Measurements from ENCODE around the gene PLA2G10.
"Not testable (repeated sequence)": the region's sequence is repeated elsewhere in the genome, so short reads cannot be mapped to it uniquely, and the experiment has no call there.

The PLA2G10 gene

GRCh38 chr16:14667347-14668266 lies 26.5 kb downstream of the PLA2G10 start:
- no peak for DNase-seq (ENCODE audit: low read depth in 1 of 2, low spot score in 1 of 2)

GRCh38 chr16:14658063-14658462 lies 36.0 kb downstream of the PLA2G10 start:
- no peak for DNase-seq (ENCODE audit: low read depth in 1 of 2, low spot score in 1 of 2)

GRCh38 chr16:14652726-14653125 lies 41.4 kb downstream of the PLA2G10 start:
- no peak for DNase-seq (ENCODE audit: low read depth in 1 of 2, low spot score in 1 of 2)

GRCh38 chr16:14650629-14651028 lies 43.5 kb downstream of the PLA2G10 start:
- DNase-seq (ENCODE audit: low read depth in 1 of 2, low spot score in 1 of 2) = no peak

GRCh38 chr16:14649816-14650215 lies 44.3 kb downstream of the PLA2G10 start:
- DNase-seq (ENCODE audit: low read depth in 1 of 2, low spot score in 1 of 2) = no peak

- DNase-seq (ENCODE audit: low read depth in 1 of 2, low spot score in 1 of 2) = no peak
Observed at GRCh38 chr16:14641926-14642325, 52.2 kb downstream of the PLA2G10 start.

GRCh38 chr16:14641206-14641605 lies 52.9 kb downstream of the PLA2G10 start:
- no peak for DNase-seq (ENCODE audit: low read depth in 1 of 2, low spot score in 1 of 2)

GRCh38 chr16:14640538-14640937 lies 53.6 kb downstream of the PLA2G10 start:
- DNase-seq (ENCODE audit: low read depth in 1 of 2, low spot score in 1 of 2) = no peak

GRCh38 chr16:14636951-14637240 lies 57.2 kb downstream of the PLA2G10 start:
- not testable (repeated sequence) for DNase-seq (ENCODE audit: low read depth in 1 of 2, low spot score in 1 of 2)

- not testable (repeated sequence) for DNase-seq (ENCODE audit: low read depth in 1 of 2, low spot score in 1 of 2)
Observed at GRCh38 chr16:14636179-14636950, 57.7 kb downstream of the PLA2G10 start.

GRCh38 chr16:14635395-14636165 lies 58.5 kb downstream of the PLA2G10 start:
- no peak for DNase-seq (ENCODE audit: low read depth in 1 of 2, low spot score in 1 of 2)

GRCh38 chr16:14634389-14634725 lies 59.8 kb downstream of the PLA2G10 start:
- no peak for DNase-seq (ENCODE audit: low read depth in 1 of 2, low spot score in 1 of 2)

GRCh38 chr16:14632693-14633569 lies 61.2 kb downstream of the PLA2G10 start, which contains the start of gene BFAR:
BFAR (plus strand) TSS chr16:14632951; CDS start chr16:14644347, 11,396 bp downstream.
- DNase-seq (ENCODE audit: low read depth in 1 of 2, low spot score in 1 of 2) = peak; percentile 99

GRCh38 chr16:14630620-14631330 lies 63.3 kb downstream of the PLA2G10 start:
- DNase-seq (ENCODE audit: low read depth in 1 of 2, low spot score in 1 of 2) = not testable (repeated sequence)

GRCh38 chr16:14629919-14630619 lies 64.0 kb downstream of the PLA2G10 start, which contains the start of gene PARN:
PARN (minus strand) TSS chr16:14630260; CDS start chr16:14630125, 135 bp downstream.
- DNase-seq (ENCODE audit: low read depth in 1 of 2, low spot score in 1 of 2) = peak; percentile 95 to 97

GRCh38 chr16:14629612-14629918 lies 64.5 kb downstream of the PLA2G10 start:
- no peak for DNase-seq (ENCODE audit: low read depth in 1 of 2, low spot score in 1 of 2)

- no peak for DNase-seq (ENCODE audit: low read depth in 1 of 2, low spot score in 1 of 2)
Observed at GRCh38 chr16:14628806-14629611, 65.1 kb downstream of the PLA2G10 start.

GRCh38 chr16:14627078-14627477 lies 67.0 kb downstream of the PLA2G10 start:
- DNase-seq (ENCODE audit: low read depth in 1 of 2, low spot score in 1 of 2) = no peak

All from stimulated activated CD4-positive, alpha-beta T cell treated with anti-CD3 and anti-CD28 coated beads, Interleukin-15, amount 100 ng/mL, for 1 hour (primary cell).